ENCODE data around the gene TNFRSF18. TPM values are rescaled to one million over a fixed set of nuclear protein-coding genes. Genes with fewer than 3 reads are reported as not detected.

Gene TNFRSF18
- total RNA-seq, 2 donors from 2014 or later = 0.55 TPM; not detected in 1

DNA sequence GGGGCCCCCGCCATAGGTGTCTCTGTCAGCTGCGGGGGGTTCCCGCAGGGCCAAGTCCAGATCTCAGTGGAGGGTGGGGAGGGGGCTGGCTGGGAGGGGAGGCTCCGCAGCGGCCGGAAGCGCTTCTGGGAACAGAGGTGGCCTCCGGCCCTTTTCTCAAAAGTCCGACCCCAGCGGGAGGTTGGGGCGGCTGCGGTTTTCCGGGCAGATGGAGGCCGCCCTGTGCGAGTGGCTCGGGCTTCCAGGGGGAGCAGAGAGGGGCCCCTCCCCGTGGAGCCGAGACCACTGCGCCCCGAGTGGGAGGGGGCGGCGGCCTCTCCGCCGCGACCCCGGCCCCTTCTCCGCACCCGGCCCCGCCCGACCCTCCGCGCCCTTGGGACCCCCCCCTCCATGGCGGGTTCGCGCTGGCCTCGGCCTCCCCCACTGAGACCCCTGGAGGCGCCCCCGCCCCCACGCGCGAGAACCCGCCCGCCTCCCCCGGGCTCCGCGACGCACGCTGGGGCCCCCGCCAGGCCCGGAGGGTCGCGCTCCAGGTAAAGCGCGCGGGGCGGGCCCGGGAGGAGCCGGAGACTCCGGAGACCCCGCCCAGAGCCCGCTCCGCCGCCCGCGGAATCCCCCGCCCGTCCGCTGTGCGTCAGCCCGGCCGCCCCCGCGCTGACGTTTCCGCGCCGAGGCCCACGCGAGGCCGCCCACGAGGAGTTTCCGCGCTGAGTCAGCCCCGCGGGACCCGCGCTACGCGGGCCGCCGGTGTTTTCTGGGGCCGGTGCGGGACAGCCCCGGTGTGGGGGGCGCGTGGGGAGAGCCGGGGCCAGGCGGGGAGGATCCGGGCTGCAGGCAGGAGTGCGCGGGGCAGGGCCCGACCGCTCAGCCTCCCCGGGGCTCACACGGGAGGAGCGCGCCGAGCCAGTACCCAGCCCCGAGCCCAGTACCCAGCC, 5.2 kb downstream of the TNFRSF18 start:
- no peaks in the 10 kb centered on the region for H3K27me3 ChIP-seq
- TF ChIP-seq, protein P1, sequence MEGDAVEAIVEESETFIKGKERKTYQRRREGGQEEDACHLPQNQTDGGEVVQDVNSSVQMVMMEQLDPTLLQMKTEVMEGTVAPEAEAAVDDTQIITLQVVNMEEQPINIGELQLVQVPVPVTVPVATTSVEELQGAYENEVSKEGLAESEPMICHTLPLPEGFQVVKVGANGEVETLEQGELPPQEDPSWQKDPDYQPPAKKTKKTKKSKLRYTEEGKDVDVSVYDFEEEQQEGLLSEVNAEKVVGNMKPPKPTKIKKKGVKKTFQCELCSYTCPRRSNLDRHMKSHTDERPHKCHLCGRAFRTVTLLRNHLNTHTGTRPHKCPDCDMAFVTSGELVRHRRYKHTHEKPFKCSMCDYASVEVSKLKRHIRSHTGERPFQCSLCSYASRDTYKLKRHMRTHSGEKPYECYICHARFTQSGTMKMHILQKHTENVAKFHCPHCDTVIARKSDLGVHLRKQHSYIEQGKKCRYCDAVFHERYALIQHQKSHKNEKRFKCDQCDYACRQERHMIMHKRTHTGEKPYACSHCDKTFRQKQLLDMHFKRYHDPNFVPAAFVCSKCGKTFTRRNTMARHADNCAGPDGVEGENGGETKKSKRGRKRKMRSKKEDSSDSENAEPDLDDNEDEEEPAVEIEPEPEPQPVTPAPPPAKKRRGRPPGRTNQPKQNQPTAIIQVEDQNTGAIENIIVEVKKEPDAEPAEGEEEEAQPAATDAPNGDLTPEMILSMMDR (IDR thresholded peaks at IDR 0.05) = no peak
- DNase-seq (ENCODE audit: low spot score) = no peak
- no peaks in the 10 kb centered on the region for H3K36me3 ChIP-seq
- peak overlapping the region in 1 of 2 donors; percentile 26 for H3K27ac ChIP-seq
- peak overlapping the region; percentile 38 to 56 for H3K4me3 ChIP-seq
- H3K9me3 ChIP-seq = no peaks in the 10 kb centered on the region
- H3K4me1 ChIP-seq = peaks cover 0 to 18% of the 10 kb centered on the region in 2 donors

DNA sequence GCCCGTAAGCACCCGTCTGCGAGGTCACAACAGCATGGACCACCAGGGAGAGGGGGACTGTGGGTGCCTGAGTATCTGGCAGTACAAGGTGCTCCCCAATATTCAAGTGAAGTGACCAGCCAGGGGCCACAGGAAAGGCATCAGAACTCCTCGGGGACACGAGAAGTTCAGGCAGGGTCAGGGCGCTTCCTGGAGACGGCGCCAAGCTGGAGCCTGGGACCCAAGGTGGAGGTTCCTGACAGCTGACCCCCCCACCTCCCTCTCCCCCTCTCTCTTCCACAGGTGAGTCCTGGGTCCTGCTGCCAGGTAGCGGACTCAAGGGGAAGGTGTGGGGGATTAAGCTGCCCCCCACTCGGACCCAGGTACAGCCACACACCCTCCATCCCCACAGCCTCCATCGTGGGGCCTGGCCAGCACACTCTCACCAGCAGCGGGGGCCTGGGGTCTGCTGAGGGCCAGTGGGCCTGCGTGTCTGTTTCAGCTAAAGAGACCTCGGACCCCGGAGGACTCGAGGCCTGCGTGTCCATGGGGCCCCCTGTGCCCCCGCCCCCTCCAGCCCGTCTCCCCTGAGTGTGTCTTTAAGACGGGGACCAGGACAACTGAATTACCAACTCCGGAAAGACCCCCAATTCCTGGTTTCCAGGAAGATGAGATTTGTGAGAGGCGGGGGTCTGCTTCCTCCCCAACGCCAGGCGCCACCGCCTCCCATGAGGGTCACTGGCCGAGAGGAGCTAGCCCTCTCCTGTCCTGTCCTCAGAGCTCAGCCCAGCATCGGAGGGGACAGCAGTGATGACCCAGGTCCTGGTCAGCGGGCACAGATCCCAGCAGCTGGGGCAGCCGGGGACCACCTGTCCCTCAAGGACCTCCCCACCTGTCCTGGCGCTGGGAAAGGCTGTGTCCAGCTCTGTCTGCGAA, 6.2 kb downstream of the TNFRSF18 start:
- Histone ChIP-seq H3K27ac (no peak overlapping the region), H3K27me3 (no peaks in the 10 kb centered on the region)
- no peak for DNase-seq (ENCODE audit: low spot score)

DNA sequence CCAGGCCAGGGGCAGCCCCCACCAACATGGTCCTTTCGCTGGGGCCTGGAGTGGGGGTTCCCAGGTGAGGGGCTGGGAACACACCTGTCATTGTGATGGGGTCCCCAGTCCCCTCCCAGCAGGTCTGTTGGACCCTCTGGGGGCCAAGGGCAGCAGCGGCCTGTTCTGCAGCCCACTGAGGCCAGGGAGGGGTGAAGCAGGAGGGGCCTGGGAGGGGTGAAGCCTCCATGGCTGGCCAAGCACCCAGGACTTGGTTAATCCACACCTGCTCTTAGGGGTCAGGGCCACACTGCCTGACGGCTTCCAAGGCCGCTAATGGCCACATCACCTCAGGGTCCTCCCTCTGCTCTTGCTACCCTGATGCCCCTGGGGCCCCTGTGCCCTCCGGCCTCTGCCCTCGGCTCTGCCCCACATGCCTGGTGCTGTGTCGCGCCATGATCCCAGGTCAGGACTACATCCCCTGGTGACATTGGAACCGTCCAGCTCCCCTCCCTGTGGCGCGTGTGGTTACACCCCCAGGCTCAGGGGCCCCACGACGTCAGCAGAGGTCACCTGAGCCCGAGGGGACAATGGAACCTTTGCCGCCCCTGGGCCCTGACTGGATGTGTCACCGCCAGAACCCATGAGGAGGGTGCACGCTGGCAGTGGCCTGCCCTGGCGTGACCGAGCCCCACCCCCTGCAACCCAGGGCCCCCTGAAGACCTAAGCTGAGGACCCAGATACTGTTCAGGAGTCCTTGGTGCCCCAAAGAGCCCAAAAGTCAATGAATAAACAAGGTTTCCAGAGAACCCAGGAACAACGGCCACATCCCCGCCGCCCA, 7.0 kb downstream of the TNFRSF18 start:
- no peak for DNase-seq (ENCODE audit: low spot score)
- Histone ChIP-seq H3K36me3 (no peaks in the 10 kb centered on the region), H3K27me3 (no peaks in the 10 kb centered on the region), H3K4me3 (no peak overlapping the region), H3K9me3 (peaks cover 0 to 7% of the 10 kb centered on the region in 2 donors), H3K4me1 (peaks cover 0 to 11% of the 10 kb centered on the region in 2 donors), H3K27ac (no peak overlapping the region)
- TF ChIP-seq, protein P1 (IDR thresholded peaks at IDR 0.05) = no peak

More for the DNA sequence above, 6.2 kb downstream of the TNFRSF18 start:
- peak overlapping the region in 1 of 2 donors; percentile 56 for H3K4me3 ChIP-seq
- peaks cover 0 to 11% of the 10 kb centered on the region in 2 donors for H3K4me1 ChIP-seq
- no peaks in the 10 kb centered on the region for H3K36me3 ChIP-seq
- no peaks in the 10 kb centered on the region for H3K9me3 ChIP-seq
- TF ChIP-seq, protein P1 (IDR thresholded peaks at IDR 0.05) = no peak

DNA sequence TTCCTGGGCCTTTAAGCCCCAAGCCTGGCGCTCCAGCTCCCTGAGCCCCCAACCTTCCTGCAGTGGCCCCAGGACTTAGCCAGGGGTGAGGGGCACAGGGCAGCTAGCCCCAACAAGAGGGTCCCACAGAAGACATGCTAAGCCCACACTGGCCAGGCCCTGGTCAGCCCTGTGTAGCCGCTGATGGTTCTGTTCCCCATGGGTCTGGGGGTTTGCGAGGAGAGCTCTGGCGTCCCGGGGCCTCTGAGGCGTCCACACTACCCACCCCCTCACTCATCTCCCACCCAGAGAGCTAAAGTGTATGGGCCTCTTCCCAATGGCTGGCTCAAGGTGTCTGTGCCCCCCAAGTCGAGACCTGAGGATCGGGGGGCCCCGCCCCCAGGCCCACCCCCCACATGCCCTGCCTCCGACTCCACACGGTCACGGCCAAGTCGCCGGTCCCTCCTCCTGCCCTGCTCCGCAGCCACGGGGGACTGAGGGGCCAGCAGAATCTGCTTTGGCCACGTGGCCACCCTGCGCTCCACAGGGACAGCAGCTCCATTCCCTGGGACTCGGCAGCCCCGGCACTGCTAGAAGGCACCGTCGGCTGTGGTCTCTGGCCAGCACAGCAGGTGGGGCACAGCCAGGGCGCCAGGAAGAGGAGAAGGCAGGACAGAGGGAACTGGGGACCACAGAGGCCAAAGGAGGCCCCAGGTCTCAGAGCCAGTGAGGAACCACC, 7.8 kb downstream of the TNFRSF18 start:
- H3K4me3 ChIP-seq = no peak overlapping the region
- H3K27me3 ChIP-seq = no peaks in the 10 kb centered on the region
- peaks cover 0 to 11% of the 10 kb centered on the region in 2 donors for H3K4me1 ChIP-seq
- TF ChIP-seq, protein P1 (IDR thresholded peaks at IDR 0.05) = no peak
- H3K27ac ChIP-seq = no peak overlapping the region
- peaks cover 0 to 7% of the 10 kb centered on the region in 2 donors for H3K9me3 ChIP-seq
- no peak for DNase-seq (ENCODE audit: low spot score)
- no peaks in the 10 kb centered on the region for H3K36me3 ChIP-seq

Data from right atrium auricular region (tissue), 2 donors.